Suppressor macrophage (primary cell): ENCODE results near the gene PAGR1.
A peak's percentile ranks its signal among the peaks of the same experiment; 100 is the strongest.

Experiments used
- DNase-seq, 4 experiments: peaks; one replicate each; pipeline ENCODE4 v3.0.0-alpha.2; 2020 to 2022

PAGR1 gene

DNA sequence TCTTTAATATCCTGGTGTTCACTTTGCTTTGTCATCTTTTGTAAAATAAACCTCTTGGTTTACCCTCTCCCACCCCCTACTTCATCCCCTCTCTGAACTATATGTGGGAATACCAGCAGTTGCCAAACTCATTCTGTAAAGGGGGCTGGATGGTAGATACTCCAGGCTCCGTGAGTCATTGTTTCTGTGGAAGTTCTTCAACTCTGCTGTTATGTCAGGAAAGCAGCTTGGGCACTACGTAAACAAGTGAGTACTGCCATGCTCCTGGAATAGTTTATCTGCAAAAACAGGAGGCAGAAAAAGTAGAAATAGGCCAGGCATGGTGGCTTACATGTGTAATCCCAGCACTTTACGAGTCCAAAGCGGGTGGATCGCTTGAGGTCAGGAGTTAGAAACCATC, 21.9 kb downstream of the PAGR1 start:
- DNase-seq: no peak

GRCh38 chr16:29839822-29840221, 23.9 kb downstream of the PAGR1 start:
- DNase-seq: no peak

DNA sequence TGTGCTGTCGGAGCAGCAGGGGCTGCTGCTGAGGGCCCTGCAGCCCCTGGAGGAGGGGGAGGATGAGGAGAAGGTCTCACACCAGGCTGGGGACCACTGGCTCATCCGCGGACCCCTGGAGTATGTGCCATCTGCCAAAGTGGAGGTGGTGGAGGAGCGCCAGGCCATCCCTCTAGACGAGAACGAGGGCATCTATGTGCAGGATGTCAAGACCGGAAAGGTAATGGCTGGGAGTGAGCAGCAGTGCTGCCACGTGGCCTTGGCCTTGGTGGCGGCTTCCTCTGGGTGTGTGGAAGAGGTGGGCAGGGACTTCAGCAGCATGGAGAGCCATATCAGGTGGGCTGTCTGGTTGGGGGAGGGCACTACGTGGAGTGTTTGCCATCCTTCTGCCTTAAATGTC, 24.3 kb downstream of the PAGR1 start:
- no peak for DNase-seq

GRCh38 chr16:29841631-29842030, 25.7 kb downstream of the PAGR1 start:
- no peak for DNase-seq

DNA sequence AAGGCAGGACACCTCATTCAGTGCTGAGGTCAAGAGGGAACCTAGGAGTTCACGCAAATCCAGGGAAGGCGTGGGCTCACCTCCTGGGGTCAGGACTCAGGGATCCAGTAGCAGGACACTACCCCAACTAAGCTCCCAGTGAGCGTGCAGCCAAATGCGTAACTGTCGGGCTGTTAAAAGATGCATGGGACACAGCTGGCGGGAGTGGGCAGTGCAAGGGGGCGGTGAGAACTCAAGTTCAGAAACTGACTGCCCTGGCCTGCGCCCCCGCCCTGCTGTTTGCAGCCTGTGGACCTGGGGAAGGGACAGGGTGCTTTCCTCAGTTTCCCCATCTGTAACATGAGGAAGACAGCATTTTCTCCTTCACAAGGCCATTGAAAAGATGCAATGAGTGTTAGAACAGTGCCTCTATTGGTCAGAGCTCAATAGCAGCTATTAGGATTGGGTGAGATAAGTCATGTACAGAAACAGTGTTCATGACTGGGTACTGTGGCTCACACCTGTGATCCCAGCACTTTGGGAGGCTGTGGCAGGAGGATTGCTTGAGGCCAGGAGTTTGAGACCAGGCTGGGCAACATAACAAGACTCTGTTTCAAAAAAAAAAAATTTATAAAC, 26.9 kb downstream of the PAGR1 start:
- DNase-seq: no peak

DNA sequence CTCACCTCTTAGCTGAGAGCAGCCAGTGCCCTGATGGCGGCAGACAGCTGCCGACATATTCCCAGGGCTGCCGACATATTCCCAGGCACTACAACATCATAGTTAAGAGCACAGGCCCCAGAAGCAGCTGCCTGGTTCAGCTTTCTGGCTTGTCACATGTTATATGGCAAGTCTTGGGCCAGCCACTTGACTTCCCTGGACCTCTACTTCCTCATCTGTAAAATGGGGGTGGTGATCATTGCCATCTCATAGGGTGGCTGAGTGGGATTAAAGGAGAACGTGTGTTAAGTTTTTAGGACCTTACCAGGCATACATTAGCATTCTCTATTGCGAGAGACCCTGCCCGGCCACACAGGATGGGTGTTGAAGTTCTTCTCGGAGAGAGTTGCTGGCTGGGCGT, 28.0 kb downstream of the PAGR1 start:
- peak in 3 of 4 experiments; percentile 32 to 51 (median 50) for DNase-seq

GRCh38 chr16:29844575-29845331, 28.8 kb downstream of the PAGR1 start:
- no peak for DNase-seq

GRCh38 chr16:29845656-29846055, 29.7 kb downstream of the PAGR1 start:
- DNase-seq: no peak

DNA sequence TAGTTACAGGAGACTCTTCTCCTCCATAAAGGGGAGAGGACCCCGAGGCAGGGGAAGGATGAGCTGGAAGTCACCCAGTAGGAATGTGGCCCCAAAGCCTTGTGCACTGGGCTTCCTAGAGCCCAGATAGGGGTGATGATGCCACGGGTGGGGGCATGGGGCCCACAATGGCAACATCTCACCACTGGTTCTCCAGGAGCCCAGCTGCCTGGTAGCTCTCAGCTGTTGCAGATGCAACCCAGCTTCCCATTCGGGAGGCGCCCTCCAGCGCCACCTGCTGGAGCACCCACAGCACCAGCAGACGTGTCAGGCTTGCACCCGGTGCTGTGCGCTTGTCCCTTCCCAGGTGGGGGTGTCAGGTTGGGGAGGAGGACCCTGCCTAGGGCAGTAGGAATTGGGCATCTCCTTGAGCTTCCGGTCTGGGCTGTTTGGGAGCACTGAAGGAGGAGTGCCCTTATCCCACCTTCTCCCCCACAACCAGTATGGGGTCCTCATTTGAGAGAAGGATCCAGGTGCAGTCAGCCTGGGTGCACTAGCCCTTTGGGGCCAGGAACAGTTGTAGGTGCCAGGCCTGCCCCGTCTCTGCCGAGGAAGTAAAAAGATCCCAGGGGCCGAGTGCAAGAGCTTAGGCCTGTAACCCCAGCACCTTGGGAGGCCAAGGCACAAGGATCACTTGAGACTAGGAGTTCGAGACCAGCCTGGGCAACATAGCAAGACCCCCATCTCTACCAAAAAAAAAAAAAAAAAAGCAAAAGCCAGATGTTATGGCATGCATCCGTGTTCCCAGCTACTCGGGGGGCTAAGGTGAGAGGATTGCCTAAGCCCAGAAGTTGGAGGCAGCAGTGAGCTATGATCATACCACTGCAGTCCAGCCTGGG, 32.7 kb downstream of the PAGR1 start:
- DNase-seq: peak; percentile 80 to 90 (median 82)

GRCh38 chr16:29849505-29849904, 33.6 kb downstream of the PAGR1 start:
- DNase-seq: no peak

DNA sequence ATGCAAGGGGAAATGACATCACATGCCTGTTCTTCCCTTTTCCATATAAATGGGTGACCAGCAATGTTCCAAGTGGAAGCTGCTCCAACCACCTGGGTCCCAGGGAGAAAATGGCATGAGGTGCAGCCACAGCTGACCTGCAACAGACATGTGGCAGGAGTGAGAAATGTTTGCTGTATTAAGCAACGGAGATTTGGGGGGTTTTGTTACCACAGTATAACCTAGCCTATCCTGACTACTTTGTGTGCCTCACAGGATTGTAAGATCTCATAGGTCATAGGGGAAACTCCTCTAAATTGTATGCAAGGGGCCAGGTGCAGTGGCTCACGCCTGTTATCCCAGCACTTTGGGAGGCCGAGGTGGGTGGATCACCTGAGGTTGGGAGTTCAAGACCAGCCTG, 35.0 kb downstream of the PAGR1 start:
- DNase-seq: peak in 1 of 4 experiments; percentile 7

DNA sequence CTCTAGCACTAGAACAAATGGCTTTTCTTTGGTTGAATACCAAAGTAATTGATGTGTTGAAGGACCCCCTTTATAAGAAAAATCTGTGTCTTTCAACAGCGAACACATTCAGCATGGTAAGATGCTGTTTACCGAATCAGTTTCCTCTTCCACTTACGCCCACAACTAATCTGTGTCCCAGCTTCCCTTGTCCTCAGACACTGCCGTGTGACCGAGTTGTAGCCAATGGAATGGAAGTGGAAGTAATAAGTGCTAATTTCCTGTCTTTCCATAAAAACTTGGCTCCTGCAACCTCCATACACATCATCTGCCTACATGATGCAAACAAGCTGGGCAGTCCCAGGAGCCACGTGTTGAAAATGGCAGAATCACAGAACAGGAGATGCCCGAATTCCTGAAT, 36.7 kb downstream of the PAGR1 start:
- DNase-seq: peak; percentile 48 to 75 (median 70)

- no peak for DNase-seq
Measured at GRCh38 chr16:29854520-29855100, 38.7 kb downstream of the PAGR1 start.

- no peak for DNase-seq
Measured at GRCh38 chr16:29857133-29857760, 41.3 kb downstream of the PAGR1 start.

DNA sequence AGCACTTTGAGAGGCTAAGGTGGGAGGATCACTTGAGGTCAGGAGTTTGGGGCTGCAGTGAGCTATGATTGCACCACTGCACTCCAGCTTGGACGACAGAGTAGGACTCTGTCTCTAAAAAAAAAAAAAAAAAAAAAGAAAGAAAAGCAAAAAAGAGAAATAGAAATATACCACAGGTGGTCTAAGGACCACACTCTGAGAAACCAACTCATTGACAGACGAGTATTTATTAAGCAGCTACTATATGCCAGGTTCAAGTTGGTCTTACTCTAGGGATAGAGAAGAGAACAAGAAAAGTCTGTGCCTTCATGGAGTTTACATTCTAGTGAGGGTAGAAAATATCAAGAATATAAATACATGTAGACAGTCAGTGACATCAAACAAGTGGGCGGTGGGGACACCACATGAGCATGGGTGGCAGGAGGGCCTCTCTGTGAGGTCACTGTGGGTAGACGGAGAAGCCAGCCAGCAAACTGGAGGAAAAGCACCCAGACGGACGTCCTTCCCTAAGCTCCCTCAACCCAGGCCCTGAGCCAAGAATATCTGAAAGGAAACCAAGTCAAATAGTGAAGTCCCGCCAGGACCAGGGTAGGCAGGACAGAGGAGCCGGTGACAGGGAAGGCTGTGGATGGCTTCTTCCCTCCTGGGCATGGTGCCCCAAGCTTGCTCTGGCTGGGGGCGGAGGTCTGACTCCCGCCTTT, 42.3 kb downstream of the PAGR1 start:
- peak; percentile 62 to 77 (median 68) for DNase-seq

DNA sequence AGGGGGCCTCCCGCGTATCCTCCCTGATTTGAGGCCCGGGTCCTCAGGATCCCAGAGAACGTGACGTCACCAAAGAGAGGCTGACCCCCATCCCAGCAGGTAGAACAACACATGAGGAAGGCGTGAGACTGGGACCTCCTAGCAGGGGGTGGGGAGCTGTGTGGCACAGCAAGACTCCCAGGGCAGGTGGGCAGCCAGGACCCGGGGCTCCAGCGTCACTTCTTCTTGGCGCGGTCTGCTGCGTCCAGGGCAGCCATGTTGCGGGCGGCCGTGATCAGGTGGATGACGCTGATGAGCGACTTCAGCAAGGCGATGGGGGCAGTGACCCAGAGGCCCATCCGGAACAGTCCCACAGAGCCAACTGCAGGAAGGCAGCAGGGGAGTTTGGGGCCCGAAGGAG, 43.0 kb downstream of the PAGR1 start:
- no peak for DNase-seq

DNA sequence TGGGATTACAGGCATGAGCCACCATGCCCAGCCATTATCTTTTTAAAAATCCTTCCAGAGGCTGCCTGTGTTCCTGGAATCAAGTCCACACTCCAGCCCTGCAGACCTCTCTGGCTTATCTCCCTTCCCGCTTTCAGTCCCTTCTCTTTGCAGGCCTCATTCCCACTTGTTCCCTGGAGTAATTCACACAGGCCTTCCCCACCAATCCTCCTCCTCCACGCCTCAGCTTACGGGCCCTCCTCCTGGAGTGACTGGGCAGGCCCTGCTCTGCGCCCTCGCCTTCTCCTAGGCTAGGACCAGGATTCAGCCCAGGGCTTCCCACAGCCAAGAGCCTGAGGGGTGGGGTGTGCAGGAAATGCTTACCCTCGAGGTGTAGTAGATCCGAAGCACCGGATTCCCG, 44.3 kb downstream of the PAGR1 start:
- no peak for DNase-seq

- DNase-seq: peak; percentile 13 to 48 (median 31)
Measured at GRCh38 chr16:29862383-29862883, 46.5 kb downstream of the PAGR1 start.

GRCh38 chr16:29862884-29863668, 47.1 kb downstream of the PAGR1 start, which contains the start of gene CDIPT:
CDIPT (minus strand) TSS chr16:29863226; CDS start chr16:29862857, 369 bp downstream.
- DNase-seq: peak; percentile 97 to 99 (median 98)

DNA sequence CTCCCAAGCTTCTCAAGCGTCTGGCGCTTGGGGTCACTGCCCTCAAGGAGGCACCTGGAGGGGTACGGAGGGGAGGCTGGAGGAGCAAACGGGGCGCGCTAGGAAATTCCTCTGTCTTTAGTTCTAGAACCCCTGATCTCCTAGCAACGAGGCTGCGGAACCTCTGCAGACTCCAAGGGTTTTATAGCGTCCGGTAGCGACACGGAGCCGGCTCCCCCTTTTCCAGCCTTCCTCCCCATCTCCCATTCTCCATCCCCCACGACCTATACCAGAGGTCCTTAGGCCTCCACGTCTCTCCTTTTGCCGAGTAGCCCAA, 47.7 kb downstream of the PAGR1 start:
- no peak for DNase-seq

- no peak for DNase-seq
Measured at GRCh38 chr16:29864205-29864604, 48.3 kb downstream of the PAGR1 start.
